SK-N-SH (cell line): ENCODE data around the gene KIAA0232. TPM values are rescaled to one million over a fixed set of nuclear protein-coding genes. Genes with fewer than 3 reads are reported as not detected.
A peak's percentile ranks its signal among the peaks of the same experiment; 100 is the strongest.

Experiments used
- CTCF ChIA-PET: fragments of 300-600, 350-600 bp; formaldehyde crosslinking; extraction: SDS; loops from one replicate; lab custom pipeline; 2021; lab: Yijun Ruan, JAX
- POLR2A ChIA-PET: fragments of 350-600 bp; sonication (Branson Sonifier 250); formaldehyde crosslinking; extraction: SDS; loops from one replicate; lab custom pipeline; 2020; ENCODE audit warnings: antibody characterized with exemption, inconsistent platforms; lab: Yijun Ruan, JAX
- DNase-seq: peaks from one replicate; pipeline ENCODE4 v3.0.0; 2012
- H2AFZ ChIP-seq: fragments of 200-600 bp; sonication (generic); 2 replicates; pipeline ENCODE4 v1.8.1; 2016; ENCODE audit warnings: antibody characterized with exemption, mild to moderate bottlenecking, low read depth
- H3F3A ChIP-seq: fragments of 200-600 bp; sonication (generic); replicated peaks from 2 replicates; pipeline ENCODE3; 2016; ENCODE audit warnings: antibody characterized with exemption, mild to moderate bottlenecking; ENCODE audit not compliant: insufficient read depth
- H3K27ac ChIP-seq, 2 experiments: fragments of 200-500 bp in 1 of 2; fragments of 200-600 bp in 1 of 2; sonication (Bioruptor generic) in 1 of 2; sonication (generic), shearing (Covaris generic) in 1 of 2; 2 replicates each; pipeline versions ENCODE4 v1.5.1 to v1.6.1; 2014 to 2016; ENCODE audit warnings: low read depth in 2 of 2, inconsistent platforms in 1 of 2, low read length in 1 of 2, mild to moderate bottlenecking in 1 of 2, mixed read lengths in 1 of 2
- H3K27me3 ChIP-seq: fragments of 200-600 bp; sonication (generic), shearing (Covaris generic); 2 replicates; pipeline ENCODE4 v1.6.1; 2016; ENCODE audit warnings: mixed run types; ENCODE audit not compliant: insufficient read depth
- H3K36me3 ChIP-seq, 2 experiments: fragments of 200-500 bp in 1 of 2; fragments of 200-600 bp in 1 of 2; sonication (Bioruptor generic) in 1 of 2; sonication (generic) in 1 of 2; replicated peaks in 1 of 2; 2 replicates each; pipeline versions ENCODE3 to v1.5.1; 2014 to 2016; ENCODE audit warnings: low read length in 1 of 2, mild to moderate bottlenecking in 1 of 2; ENCODE audit not compliant: insufficient read depth in 2 of 2, control insufficient read depth in 1 of 2
- H3K4me1 ChIP-seq, 2 experiments: fragments of 200-500 bp in 1 of 2; fragments of 200-600 bp in 1 of 2; sonication (Bioruptor generic) in 1 of 2; sonication (generic), shearing (Covaris generic) in 1 of 2; 2 replicates each; pipeline versions ENCODE4 v1.5.1 to v1.6.1; 2014 to 2016; ENCODE audit warnings: low read depth in 1 of 2, low read length in 1 of 2, mixed run types in 1 of 2; ENCODE audit not compliant: insufficient read depth in 2 of 2, control insufficient read depth in 1 of 2
- H3K4me2 ChIP-seq: fragments of 200-600 bp; sonication (generic), shearing (Covaris generic); 2 replicates; pipeline ENCODE4 v1.6.1; 2017; ENCODE audit warnings: mixed run types
- H3K4me3 ChIP-seq, 2 experiments: fragments of 200-500 bp in 1 of 2; fragments of 200-600 bp in 1 of 2; sonication (Bioruptor generic) in 1 of 2; sonication (generic), shearing (Covaris generic) in 1 of 2; 2 replicates each; pipeline versions ENCODE4 v1.5.1 to v1.8.1; 2014 to 2016; ENCODE audit warnings: low read depth in 2 of 2, inconsistent platforms in 1 of 2, low read length in 1 of 2, mild to moderate bottlenecking in 1 of 2, mixed read lengths in 1 of 2, moderate library complexity in 1 of 2
- H3K79me2 ChIP-seq: fragments of 200-600 bp; sonication (generic); 2 replicates; pipeline ENCODE4 v1.8.1; 2017; ENCODE audit warnings: mild to moderate bottlenecking; ENCODE audit not compliant: insufficient read depth
- H3K9ac ChIP-seq: fragments of 200-600 bp; sonication (generic); 2 replicates; pipeline ENCODE4 v1.6.1; 2017; ENCODE audit warnings: mixed run types
- H3K9me2 ChIP-seq: fragments of 200-600 bp; sonication (generic); 2 replicates; pipeline ENCODE4 v1.6.1; 2017; ENCODE audit warnings: mixed run types
- H3K9me3 ChIP-seq: fragments of 200-600 bp; sonication (generic); 2 replicates; pipeline ENCODE4 v1.6.1; 2017; ENCODE audit warnings: mixed run types, mild to moderate bottlenecking, moderate library complexity
- H4K20me1 ChIP-seq: fragments of 200-600 bp; sonication (generic); 2 replicates; pipeline ENCODE4 v1.6.1; 2017; ENCODE audit warnings: mild to moderate bottlenecking, mixed run types; ENCODE audit not compliant: insufficient read depth
- CTCF ChIP-seq: fragments of 200-600 bp; sonication (generic); IDR thresholded peaks from 2 replicates; pipeline ENCODE4 v1.6.1; 2017; ENCODE audit warnings: antibody characterized with exemption, mild to moderate bottlenecking, moderate library complexity
- EP300 ChIP-seq, 2 experiments: IDR thresholded peaks; 2 replicates each; pipeline versions ENCODE4 v1.4.0 to v1.6.1; 2012; ENCODE audit warnings: borderline replicate concordance in 1 of 2, low read depth in 1 of 2, low read length in 1 of 2
- EZH2phosphoT487 ChIP-seq: fragments of 200-600 bp; sonication (generic); IDR thresholded peaks from 2 replicates; pipeline ENCODE4 v1.6.1; 2017; ENCODE audit warnings: low read depth, mixed run types, mild to moderate bottlenecking, antibody characterized with exemption, moderate library complexity, borderline replicate concordance
- FOXJ3 ChIP-seq: sonication (generic); formaldehyde crosslinking; IDR thresholded peaks from 2 replicates; pipeline ENCODE4 v1.5.1; 2020; ENCODE audit warnings: mild to moderate bottlenecking, missing genetic modification reagents
- FOXM1 ChIP-seq: IDR thresholded peaks from 2 replicates; pipeline ENCODE4 v1.4.0; 2012; ENCODE audit warnings: low read depth, mild to moderate bottlenecking
- GABPA ChIP-seq: IDR thresholded peaks from 2 replicates; pipeline ENCODE4 v1.4.0; 2012; ENCODE audit warnings: low read depth, mild to moderate bottlenecking
- GATA2 ChIP-seq: sonication (generic); formaldehyde crosslinking; IDR thresholded peaks from 2 replicates; pipeline ENCODE4 v1.5.0; 2020; ENCODE audit warnings: mild to moderate bottlenecking, missing genetic modification reagents
- IRF3 ChIP-seq: fragments of 150-350 bp; IDR thresholded peaks from 2 replicates; pipeline ENCODE4 v1.6.1; 2016; ENCODE audit warnings: mild to moderate bottlenecking, low read depth, low read length
- JUND ChIP-seq: IDR thresholded peaks from 2 replicates; pipeline ENCODE4 v1.4.0; 2012
- MXI1 ChIP-seq: IDR thresholded peaks from 2 replicates; pipeline ENCODE4 v1.6.1; 2012; ENCODE audit warnings: mild to moderate bottlenecking, low read depth, low read length, improper control_type of control experiment
- NFIC ChIP-seq: IDR thresholded peaks from 2 replicates; pipeline ENCODE4 v1.4.0; 2012; ENCODE audit warnings: borderline replicate concordance
- NRF1 ChIP-seq: IDR thresholded peaks from 2 replicates; pipeline ENCODE4 v1.6.1; 2012; ENCODE audit warnings: low read depth, mild to moderate bottlenecking, low read length
- POLR2AphosphoS5 ChIP-seq: IDR thresholded peaks from 2 replicates; pipeline ENCODE4 v1.6.1; 2012; ENCODE audit warnings: low read depth, low read length
- REST ChIP-seq: IDR thresholded peaks from 2 replicates; pipeline ENCODE4 v1.6.1; 2012; ENCODE audit warnings: mild to moderate bottlenecking, low read depth, low read length, moderate library complexity
- RFX5 ChIP-seq: IDR thresholded peaks from 2 replicates; pipeline ENCODE4 v1.6.1; 2012; ENCODE audit warnings: mild to moderate bottlenecking, improper control_type of control experiment, low read length
- RXRA ChIP-seq: IDR thresholded peaks from 2 replicates; pipeline ENCODE4 v1.4.0; 2012; ENCODE audit warnings: low read depth, mild to moderate bottlenecking, borderline replicate concordance
- SIN3A ChIP-seq: IDR thresholded peaks from 2 replicates; pipeline ENCODE4 v1.6.1; 2012; ENCODE audit warnings: low read depth, mild to moderate bottlenecking, low read length, moderate library complexity, borderline replicate concordance
- SMC3 ChIP-seq: IDR thresholded peaks from 2 replicates; pipeline ENCODE4 v1.6.1; 2012; ENCODE audit warnings: low read depth, low read length, improper control_type of control experiment
- TCF12 ChIP-seq: IDR thresholded peaks from 2 replicates; pipeline ENCODE4 v1.4.0; 2012
- TEAD4 ChIP-seq: IDR thresholded peaks from 2 replicates; pipeline ENCODE4 v1.4.0; 2012; ENCODE audit warnings: mild to moderate bottlenecking, borderline replicate concordance; ENCODE audit not compliant: insufficient read depth
- USF1 ChIP-seq: IDR thresholded peaks from 2 replicates; pipeline ENCODE4 v1.4.0; 2012; ENCODE audit warnings: low read depth, borderline replicate concordance
- WGBS: methylation state at CpG from one replicate; pipeline ENCODE4 v1.1.6; 2017; ENCODE audit warnings: low lambda C conversion rate; 5-methylcytosine and 5-hydroxymethylcytosine counted together
- polyA plus RNA-seq, 3 experiments: library from polyadenylated mRNA; depleted of rRNA; stranded (reverse); fragments of >200 nt; gene quantifications; 2 replicates each; pipeline ENCODE4 v1.2.3, GENCODE V29; 2012

KIAA0232 gene
- polyA plus RNA-seq, 1 of the 3 experiments (the other 2 are of a cell fraction), result 5.7 TPM

- Histone ChIP-seq H4K20me1 (peaks cover 26% of the 10 kb centered on the region), H3K4me3 (no peak overlapping the region), H3K9me2 (no peaks in the 10 kb centered on the region), H3F3A (peaks cover 4% of the 10 kb centered on the region), H2AFZ (no peak overlapping the region), H3K4me2 (no peak overlapping the region), H3K36me3 (no peaks in the 10 kb centered on the region), H3K27me3 (no peaks in the 10 kb centered on the region; the same call in 1 of the 2 replicates), H3K9me3 (no peaks in the 10 kb centered on the region), H3K27ac (no peak overlapping the region), H3K9ac (no peak overlapping the region), H3K4me1 (peaks cover 0 to 9% of the 10 kb centered on the region in 2 experiments; a peak in 2 of 4 replicates), H3K79me2 (peaks cover 31% of the 10 kb centered on the region)
- no peak for TF ChIP-seq RFX5
- TF ChIP-seq SMC3, result no peak
- no peak for TF ChIP-seq SIN3A
- no peak for TF ChIP-seq JUND
- no peak for TF ChIP-seq FOXJ3 (CRISPR knock-in tag)
- no peak for TF ChIP-seq POLR2AphosphoS5
- WGBS, result 90% methylated on average over 8 of the region's 8 CpGs
- no peak for DNase-seq
- ChIA-PET POLR2A (no interaction called here), CTCF (interaction anchor here (1.0 to 3.6 kb wide), 5 partner anchors 20 to 119 kb away, joined by 3 to 24 read pairs (median 4); no protein-coding TSS in a partner anchor)
Observed at GRCh38 chr4:6781113-6781512, 1.4 kb upstream of the KIAA0232 start.

GRCh38 chr4:6781561-6781960 lies 966 bp upstream of the KIAA0232 start:
- peaks cover 4% of the 10 kb centered on the region for H3F3A ChIP-seq
- no peak overlapping the region for H3K9ac ChIP-seq
- H3K4me3 ChIP-seq, result peak overlapping the region in 1 of 2 experiments; percentile 98; a peak in 3 of 4 replicates
- H3K9me2 ChIP-seq, result no peaks in the 10 kb centered on the region
- H4K20me1 ChIP-seq, result peaks cover 30% of the 10 kb centered on the region
- H3K4me2 ChIP-seq, result peak overlapping the region; percentile 32; the same call in 1 of the 2 replicates
- no peak for DNase-seq
- ChIA-PET POLR2A (interaction anchor here (0.6 to 1.3 kb wide), 2 partner anchors 16 to 127 kb away, joined by 3 read pairs; no protein-coding TSS in a partner anchor), CTCF (interaction anchor here (1.2 to 3.6 kb wide), 4 partner anchors 20 to 119 kb away, joined by 3 to 24 read pairs (median 6); no protein-coding TSS in a partner anchor)
- H3K79me2 ChIP-seq, result peaks cover 35% of the 10 kb centered on the region
- H2AFZ ChIP-seq, result peak overlapping the region; percentile 63; the same call in 1 of the 2 replicates
- no peaks in the 10 kb centered on the region for H3K36me3 ChIP-seq
- WGBS, result 87% methylated on average over 6 of the region's 6 CpGs
- no peak overlapping the region for H3K27ac ChIP-seq
- no peaks in the 10 kb centered on the region; the same call in 1 of the 2 replicates for H3K27me3 ChIP-seq
- H3K9me3 ChIP-seq, result no peaks in the 10 kb centered on the region
- peaks cover 0 to 9% of the 10 kb centered on the region in 2 experiments; a peak in 2 of 4 replicates for H3K4me1 ChIP-seq
- TF ChIP-seq CTCF (no peak), RFX5 (no peak), NRF1 (no peak), SIN3A (no peak), JUND (no peak), EP300 (IDR thresholded peaks at IDR 0.05; ENCODE audit: borderline replicate concordance in 1 of 2, low read depth in 1 of 2, low read length in 1 of 2) (no peak), MXI1 (no peak), FOXM1 (no peak), EZH2phosphoT487 (no peak), USF1 (no peak), GATA2 (CRISPR knock-in tag) (no peak), TEAD4 (no peak), NFIC (no peak), GABPA (no peak), TCF12 (no peak), IRF3 (no peak), RXRA (no peak), REST (no peak)
